ENCODE results near the gene FAM53B. TPM values are rescaled to one million over a fixed set of nuclear protein-coding genes. Genes with fewer than 3 reads are reported as not detected.

FAM53B gene
- polyA plus RNA-seq, 4 donors = 22.3 to 37.4 (median 25.1) TPM

DNA sequence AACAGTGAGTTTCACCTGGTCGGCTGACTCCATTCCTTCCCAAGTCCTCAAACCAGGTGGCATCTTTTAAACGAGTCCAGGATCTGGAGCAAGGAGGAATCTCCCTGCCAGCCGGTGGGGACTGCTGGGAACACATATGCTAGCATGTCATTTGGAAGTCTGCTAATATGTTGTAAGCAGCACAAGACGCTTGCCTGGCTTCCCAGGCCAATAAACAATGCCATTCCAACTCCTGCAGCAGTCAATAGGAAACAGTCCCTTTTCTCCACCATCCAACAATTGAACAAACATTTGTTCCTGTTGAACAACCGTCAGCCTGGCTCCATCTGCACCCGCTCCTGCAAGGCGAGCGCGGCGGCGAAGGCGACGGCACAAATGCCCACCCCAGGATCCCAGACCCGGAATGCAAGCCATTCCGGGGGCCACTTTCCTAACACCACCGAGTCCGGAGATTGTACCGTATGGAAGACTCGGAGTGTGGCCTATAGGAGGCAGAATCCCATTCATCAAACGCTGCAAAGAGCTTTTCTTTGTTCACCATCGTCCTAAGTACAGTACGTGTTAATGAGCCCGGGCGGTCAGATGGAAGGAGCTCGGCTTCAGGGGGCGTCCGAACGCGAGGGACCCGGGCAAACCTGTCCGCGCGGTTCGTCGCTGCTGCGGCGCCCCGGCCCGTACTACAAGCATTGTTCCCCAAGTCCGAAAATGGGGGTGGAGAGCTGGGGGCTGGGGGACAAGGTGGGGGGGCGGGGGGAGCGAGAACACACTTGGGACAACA is 1.6 kb downstream of the FAM53B start:
- DNase-seq (ENCODE audit: low read depth in 4 of 4, low spot score in 3 of 4) = no peak

DNA sequence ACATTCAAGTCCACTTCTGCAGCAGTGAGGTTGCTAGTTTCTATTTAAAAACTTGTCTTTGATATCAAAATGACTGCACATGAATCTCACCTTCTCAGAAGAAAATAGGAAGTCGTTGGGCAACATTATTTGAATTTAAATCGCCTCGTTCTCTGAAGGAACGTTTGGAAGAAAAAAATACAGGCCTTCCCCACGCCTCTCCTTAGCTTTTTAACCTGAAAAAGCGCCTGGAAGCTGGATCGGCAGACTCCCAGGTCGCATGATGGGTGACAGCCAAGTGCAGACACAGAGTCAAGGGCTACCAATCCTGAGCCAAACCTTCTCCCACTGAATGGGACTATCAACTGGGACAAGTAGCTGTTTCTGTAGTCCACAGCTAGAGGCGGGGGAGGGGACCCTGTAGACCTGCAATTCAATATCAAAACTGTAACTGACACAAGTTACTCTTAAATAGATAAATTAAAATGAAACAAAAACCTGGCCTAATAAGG is 2.2 kb downstream of the FAM53B start:
- DNase-seq (ENCODE audit: low read depth in 4 of 4, low spot score in 3 of 4) = no peak

DNA sequence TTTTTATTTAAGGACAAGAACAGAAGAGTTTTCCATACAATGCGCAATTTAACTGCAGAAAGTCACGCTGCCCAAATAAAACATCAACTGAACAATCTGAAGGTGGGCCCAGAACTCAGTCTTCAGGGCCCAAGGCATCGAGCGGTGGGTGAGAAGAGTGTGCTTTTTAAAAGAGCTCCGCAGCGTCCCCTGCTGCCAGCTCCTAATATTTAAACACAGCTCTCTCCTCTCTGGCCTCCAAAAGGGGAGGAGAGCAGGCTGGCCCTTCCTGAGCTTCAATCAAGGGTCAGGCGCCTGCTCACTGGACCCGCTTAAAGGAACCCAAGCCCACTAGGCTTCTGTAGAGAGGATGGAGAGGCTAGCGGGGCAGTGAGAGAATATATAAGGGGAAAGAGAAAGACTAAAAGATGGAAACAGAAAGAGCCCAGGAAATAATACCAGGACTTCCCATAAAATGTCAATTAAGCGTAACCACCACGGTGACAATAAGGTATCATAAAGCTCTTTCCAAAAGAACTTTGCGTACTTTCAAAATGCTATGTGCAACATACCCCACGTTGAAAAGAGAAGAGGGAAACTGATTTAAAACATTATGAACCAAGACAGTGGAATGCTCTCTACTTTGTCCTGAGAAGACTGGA is 2.8 kb downstream of the FAM53B start:
- peak in 1 of 4 donors; percentile 77 for DNase-seq (ENCODE audit: low read depth in 4 of 4, low spot score in 3 of 4)

DNA sequence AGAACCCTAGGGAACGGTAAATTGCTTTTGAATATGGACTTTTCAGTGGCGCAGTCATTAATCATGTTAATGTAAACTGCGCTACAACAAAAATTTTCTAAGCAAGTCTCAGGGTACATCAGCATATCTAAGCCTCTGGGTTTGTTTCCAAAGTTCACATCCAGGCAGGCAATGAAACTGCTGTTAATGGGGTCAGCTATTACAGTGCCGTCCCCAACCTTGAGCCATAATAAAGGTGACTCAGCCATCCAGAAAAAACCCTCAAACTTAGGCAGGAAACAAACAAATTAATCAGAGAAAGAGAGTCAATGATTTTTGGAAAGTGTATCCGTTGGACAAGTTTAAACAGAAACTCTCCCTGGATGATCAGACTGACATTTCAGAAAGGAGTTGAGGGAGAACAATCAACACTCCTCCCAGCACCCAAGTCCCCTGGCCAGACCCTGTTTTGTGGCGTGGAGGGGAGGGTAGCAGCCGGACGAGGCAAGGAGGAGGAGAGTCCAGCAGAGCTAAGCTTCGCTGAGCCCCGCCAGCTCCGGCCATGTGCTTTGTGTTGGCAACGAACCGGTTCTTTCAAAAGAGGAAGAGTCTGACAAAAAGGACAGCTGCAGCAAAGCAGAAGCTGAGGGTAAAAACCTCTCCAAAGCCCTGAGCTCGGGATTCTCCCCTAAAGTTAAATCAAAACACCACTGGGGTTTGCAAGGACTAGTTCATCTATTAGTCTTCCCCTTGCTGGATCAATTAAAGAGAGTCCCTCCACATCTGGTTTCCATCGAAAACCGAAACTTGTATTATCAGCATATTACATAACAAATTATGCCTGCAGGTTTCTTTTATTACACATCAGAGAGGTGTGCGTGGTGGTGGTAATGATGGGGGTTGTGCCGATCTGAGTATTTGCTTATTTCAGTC is 3.6 kb downstream of the FAM53B start:
- no peak for DNase-seq (ENCODE audit: low read depth in 4 of 4, low spot score in 3 of 4)

- no peak for DNase-seq (ENCODE audit: low read depth in 4 of 4, low spot score in 3 of 4)
These were observed 4.2 kb downstream of the FAM53B start for GRCh38 chr10:124739986-124740368.

DNA sequence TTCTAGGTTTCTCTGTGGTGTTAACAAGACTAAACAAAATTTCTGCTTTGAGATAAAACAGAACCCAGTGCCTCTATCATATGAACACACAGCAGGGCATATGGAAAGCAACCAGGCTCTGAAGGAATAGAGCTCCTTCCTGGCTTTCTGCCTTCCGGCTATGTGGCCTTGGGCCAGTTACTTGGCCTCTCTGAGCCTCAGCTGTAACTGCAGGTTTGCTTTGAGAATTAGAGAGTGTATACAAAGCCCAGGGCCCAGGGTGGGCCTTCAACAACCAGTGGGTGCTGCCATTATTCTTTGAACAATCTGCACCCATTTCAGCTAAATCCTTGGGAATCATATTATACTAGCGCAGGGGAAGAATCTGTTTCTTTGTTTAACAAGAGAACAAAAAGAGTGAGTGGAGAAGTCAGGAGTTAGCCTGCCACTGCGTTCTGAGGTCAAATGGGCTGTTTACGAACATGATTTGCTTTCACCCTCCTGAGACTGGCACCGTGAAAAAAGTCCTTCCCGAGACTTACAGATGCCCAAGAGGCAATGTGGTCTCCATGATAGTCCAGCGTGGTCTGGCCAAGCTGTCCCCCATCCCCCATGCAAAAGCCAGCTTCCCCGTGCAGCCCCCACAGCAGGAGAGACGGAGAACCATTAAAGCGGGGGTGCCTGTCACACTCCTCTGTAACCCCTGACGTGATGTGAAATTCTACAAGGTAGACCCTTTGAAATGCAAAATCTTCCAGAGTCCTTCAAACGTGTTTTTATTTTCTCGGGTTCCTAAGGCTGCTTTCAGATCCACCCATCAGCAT is 4.9 kb downstream of the FAM53B start:
- DNase-seq (ENCODE audit: low read depth in 4 of 4, low spot score in 3 of 4) = no peak

DNA sequence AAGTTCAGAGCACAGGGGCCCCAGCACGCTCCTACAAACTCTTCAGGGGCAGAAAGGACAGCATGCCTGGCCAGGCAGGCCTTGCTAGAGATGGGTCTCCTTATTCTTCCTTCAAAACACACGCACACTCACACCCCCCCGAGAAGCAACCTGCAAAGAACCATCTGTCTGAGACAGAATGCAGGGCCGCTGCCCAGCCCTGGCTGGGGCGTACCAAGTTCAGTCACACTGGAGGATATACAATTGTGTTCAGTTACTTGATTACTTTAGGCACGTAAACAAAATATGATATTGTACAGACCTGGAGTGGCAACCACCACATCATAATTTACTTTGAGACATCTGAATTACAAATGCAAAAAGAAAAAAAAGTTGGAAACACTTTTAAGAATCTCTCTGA is 5.7 kb downstream of the FAM53B start:
- DNase-seq (ENCODE audit: low read depth in 4 of 4, low spot score in 3 of 4) = no peak

DNA sequence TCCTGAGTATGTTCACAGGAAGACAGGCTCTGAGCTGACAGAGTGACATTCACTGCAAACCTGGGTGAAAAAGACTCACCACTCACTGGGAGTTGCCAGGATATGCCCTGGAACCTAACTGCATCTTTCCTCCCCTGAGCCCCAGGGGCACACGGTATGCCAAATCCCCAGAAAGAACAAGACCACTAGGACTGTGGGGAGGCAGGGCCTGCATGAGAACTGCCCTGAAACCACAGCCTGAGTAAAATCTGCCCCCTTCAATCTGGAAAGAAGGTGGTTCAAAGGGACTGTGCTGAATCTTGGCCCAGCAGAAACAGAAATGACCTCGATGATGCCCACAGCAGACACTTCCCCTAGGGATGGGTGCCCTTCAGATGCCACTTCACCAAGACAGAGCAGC is 6.5 kb downstream of the FAM53B start:
- no peak for DNase-seq (ENCODE audit: low read depth in 4 of 4, low spot score in 3 of 4)

DNA sequence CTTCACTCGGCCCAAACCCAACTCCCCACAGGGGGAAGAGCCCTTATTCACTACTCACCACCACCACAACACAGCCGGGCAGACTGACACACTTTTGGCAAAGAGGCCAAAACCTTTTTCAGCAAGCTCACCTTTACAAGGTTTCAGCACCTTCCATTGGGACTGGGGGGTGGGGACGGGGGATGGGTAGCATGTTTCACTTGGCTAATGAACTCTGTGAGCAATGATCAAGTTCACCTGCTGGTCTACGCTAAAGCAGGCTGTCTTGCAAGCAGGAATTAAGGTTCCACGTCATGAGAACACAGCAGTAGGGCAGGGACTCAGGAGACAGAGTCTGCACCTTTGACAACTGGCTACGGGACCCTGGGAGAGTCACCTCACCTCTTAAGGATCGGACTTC is 7.0 kb downstream of the FAM53B start:
- no peak for DNase-seq (ENCODE audit: low read depth in 4 of 4, low spot score in 3 of 4)

DNA sequence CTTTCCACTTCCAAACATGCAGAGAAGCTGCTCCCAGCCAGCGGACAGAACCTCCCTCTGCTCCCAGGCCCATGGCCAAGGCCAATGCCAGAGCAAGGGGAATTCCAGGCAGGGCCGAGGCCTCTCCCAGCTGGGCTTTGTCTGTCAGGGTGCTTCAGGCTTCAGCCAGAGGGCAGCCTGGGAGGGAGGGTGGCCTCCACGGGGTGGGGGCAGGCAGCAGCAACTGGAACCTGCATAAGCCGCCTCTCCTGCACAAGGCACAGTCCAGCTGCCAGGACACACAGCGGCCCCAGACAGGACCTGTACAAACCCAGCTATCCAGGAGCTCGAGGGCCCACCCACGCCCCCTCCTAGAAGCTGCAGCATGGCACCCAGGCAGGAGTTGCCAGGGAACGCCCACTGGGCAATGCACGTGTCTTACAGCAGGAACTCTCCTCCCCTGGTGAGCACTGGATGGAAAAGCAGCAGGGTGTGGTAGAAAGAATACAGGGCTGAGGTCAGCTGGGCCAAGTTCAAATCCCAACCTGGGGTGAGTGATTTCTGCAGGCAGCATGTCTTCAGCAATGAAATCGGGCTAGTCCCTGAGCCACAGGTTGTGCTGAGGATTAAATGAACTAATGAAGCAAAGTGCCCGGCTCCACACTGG is 7.6 kb downstream of the FAM53B start:
- no peak for DNase-seq (ENCODE audit: low read depth in 4 of 4, low spot score in 3 of 4)

GRCh38 chr10:124735491-124736286 is 8.5 kb downstream of the FAM53B start:
- no peak for DNase-seq (ENCODE audit: low read depth in 4 of 4, low spot score in 3 of 4)

DNA sequence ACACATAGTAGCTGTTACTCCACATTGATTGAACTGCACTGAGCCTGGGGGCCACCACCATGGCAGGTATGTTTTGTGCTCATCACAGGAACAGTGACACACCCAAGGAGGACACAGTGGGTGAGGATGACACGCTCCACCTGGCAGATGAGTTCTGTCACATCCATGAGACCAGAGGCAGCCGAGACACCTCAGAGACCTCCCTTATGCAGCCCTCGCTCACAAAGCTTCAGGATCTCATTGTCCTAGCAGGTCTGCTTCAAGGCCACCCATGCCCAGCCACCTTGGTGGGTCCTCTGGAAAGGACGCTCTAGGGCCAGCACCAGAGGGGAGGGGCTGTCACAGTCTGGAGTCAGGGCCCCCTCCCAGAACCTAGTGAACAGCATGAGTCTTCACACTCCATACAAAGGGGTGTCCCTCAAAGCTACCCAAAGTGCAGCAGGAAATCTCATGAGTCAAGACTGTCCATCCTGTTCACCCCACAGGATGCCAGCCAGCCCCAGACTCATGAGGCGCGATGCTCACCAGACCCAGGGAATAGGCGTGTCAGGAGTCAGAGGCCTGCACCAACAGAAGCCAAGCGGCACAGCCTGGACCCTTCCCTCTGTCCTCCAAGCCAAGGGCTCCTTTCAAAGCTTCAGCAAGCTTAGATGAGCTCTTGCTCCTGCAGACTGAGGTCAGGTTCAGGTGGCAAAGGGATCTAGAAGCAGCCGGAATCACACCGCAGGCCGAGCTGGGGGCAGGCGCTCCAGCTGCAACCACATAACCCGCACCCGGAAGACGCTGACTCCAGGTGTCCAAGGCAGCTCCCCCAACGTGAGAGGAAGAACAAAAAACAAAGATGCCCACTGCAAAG is 9.6 kb downstream of the FAM53B start:
- DNase-seq (ENCODE audit: low read depth in 4 of 4, low spot score in 3 of 4) = no peak

DNA sequence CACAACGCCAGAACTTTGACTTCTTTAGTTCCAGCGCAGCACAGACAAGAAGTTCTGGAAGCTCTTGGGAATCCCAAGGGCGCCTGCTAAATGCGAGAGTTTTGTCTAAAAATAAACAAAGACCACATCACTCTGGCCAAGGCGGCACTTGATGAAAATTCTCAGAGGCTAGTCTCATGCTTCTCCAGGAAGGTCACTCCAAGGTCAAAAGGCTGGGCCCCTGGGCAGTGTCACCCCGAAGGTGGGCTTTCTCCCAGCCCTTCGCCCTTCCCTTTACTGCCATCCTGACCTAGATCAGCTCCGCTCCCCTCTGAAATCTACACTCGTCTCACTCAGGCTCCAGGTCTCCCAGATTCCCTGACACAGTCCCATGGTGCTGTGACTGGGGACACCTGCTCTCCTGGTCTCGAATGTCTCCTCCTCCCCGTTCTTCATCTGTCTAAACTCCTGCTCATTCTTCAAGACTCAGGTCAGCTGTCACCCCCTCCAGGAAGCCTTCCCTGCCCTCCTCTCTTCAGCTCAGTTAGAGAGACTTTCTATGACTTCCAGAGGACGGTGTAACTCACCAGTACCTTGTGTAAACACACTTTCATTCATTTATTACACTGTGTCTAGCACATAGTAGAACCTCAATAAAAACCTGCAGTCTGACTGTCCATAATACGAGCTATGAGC is 10.5 kb downstream of the FAM53B start:
- no peak for DNase-seq (ENCODE audit: low read depth in 4 of 4, low spot score in 3 of 4)

GRCh38 chr10:124732931-124733570 is 11.1 kb downstream of the FAM53B start:
- no peak for DNase-seq (ENCODE audit: low read depth in 4 of 4, low spot score in 3 of 4)

DNA sequence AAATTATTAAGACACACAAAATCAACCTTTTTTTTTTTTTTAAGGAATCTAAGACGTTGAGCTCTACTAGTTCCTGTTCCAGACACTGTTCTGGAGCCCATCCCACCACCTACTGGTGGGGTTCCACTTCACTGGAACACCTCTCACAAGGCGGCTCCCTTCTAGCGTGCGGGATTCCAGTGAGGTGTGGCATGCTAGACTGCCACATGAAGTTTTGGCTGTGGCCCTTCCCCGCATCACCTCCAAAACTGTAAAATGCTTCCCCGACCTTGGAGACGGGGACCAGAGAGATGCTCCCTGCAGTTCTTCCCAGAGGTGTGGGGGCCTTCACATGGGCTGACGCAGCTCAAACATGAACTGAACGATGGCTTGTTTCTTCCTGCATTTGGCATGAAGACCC is 12.6 kb downstream of the FAM53B start:
- no peak for DNase-seq (ENCODE audit: low read depth in 4 of 4, low spot score in 3 of 4)

DNA sequence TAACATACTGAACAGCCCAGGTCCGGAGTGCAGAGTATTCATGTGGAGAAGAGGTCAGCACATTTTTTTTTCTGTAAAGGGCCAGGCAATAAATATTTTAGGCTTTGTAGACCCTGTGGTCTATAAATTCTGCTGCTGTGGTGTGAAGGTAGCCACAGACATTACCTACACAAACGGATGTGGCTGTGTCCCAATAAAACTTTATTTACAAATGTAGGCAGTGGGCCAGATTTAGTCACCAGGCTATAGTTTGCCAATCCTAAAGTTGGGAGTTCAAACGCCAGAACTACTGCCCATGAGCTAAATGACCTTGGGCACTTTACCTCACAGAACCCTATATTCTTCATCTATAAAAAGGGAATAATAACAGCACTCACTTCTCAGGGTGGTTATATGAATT is 13.4 kb downstream of the FAM53B start:
- no peak for DNase-seq (ENCODE audit: low read depth in 4 of 4, low spot score in 3 of 4)

Measured in left renal pelvis (tissue), 4 donors.